Measurements from ENCODE around the gene NFYC. TPM values are rescaled to one million over a fixed set of nuclear protein-coding genes. Genes with fewer than 3 reads are reported as not detected.

NFYC gene
- total RNA-seq, 1 experiment from 2014 or later: 46.5 TPM

GRCh38 chr1:40738831-40739230 is 47.3 kb downstream of the NFYC start:
- ATAC-seq: no peak
- H3K36me3 Mint-ChIP-seq: peaks cover 46% of the 10 kb centered on the region
- CTCF ChIA-PET: no interaction called here
- no peaks in the 10 kb centered on the region for H3K27me3 Mint-ChIP-seq (ENCODE audit: low read depth)
- TF ChIP-seq ZNF512 (CRISPR knock-in tag; IDR thresholded peaks at IDR 0.05; ENCODE audit: borderline replicate concordance) (no peak), HMGA2 (CRISPR knock-in tag; IDR thresholded peaks at IDR 0.05) (no peak), FOXP1 (CRISPR knock-in tag; IDR thresholded peaks at IDR 0.05; ENCODE audit: borderline replicate concordance) (no peak), ZNF121 (CRISPR knock-in tag; IDR thresholded peaks at IDR 0.05) (no peak), ZNF425 (CRISPR knock-in tag; conservative IDR thresholded peaks at IDR 0.05) (no peak), GRHL2 (CRISPR knock-in tag; IDR thresholded peaks at IDR 0.05; ENCODE audit: insufficient replicate concordance, severe bottlenecking) (no peak), TCF7 (CRISPR knock-in tag; IDR thresholded peaks at IDR 0.05; ENCODE audit: low read depth) (no peak), ZNF416 (CRISPR knock-in tag; IDR thresholded peaks at IDR 0.05) (no peak), ZBTB43 (CRISPR knock-in tag; IDR thresholded peaks at IDR 0.05) (no peak), JAZF1 (CRISPR knock-in tag; IDR thresholded peaks at IDR 0.05) (no peak), MLX (CRISPR knock-in tag; IDR thresholded peaks at IDR 0.05) (no peak), KAT7 (CRISPR knock-in tag; IDR thresholded peaks at IDR 0.05; ENCODE audit: borderline replicate concordance) (no peak), ZNF138 (CRISPR knock-in tag; conservative IDR thresholded peaks at IDR 0.05) (no peak), NR3C1 (CRISPR knock-in tag; conservative IDR thresholded peaks at IDR 0.05; ENCODE audit: low read depth) (no peak), SMAD4 (CRISPR knock-in tag; IDR thresholded peaks at IDR 0.05) (no peak), RELA (CRISPR knock-in tag; IDR thresholded peaks at IDR 0.05; ENCODE audit: borderline replicate concordance) (no peak), ZNF423 (CRISPR knock-in tag; IDR thresholded peaks at IDR 0.05) (no peak), ARID4B (CRISPR knock-in tag; IDR thresholded peaks at IDR 0.05; ENCODE audit: borderline replicate concordance) (no peak), JUN (CRISPR knock-in tag; IDR thresholded peaks at IDR 0.05) (no peak), ETV6 (CRISPR knock-in tag; IDR thresholded peaks at IDR 0.05) (no peak)
- H3K4me1 Mint-ChIP-seq: peaks cover 15% of the 10 kb centered on the region
- POLR2A ChIA-PET: interaction anchor here (0.9 kb wide), 1 partner anchor 23 kb away, joined by 3 read pairs; no protein-coding TSS in a partner anchor
- H3K4me3 Mint-ChIP-seq: no peak overlapping the region
- no peak for DNase-seq (ENCODE audit: low spot score)
- no peaks in the 10 kb centered on the region for H3K9me3 Mint-ChIP-seq
- no peak overlapping the region for H3K27ac Mint-ChIP-seq
